WTC11 (cell line): ENCODE measurements around the gene MIPOL1. TPM values are rescaled to one million over a fixed set of nuclear protein-coding genes. Genes with fewer than 3 reads are reported as not detected.
"Not testable (repeated sequence)": the region's sequence is repeated elsewhere in the genome, so short reads cannot be mapped to it uniquely, and the experiment has no call there.

ENCODE experiments used
- ATAC-seq: fragments of 200-7000 bp; cut with Tn5 transposase; 2 replicates; pipeline ENCODE4 v1.10.0; 2021; ENCODE audit warnings: mild to moderate bottlenecking, moderate library complexity
- CTCF ChIA-PET: fragments of 300-600 bp; sonication (Branson Sonifier 250); formaldehyde crosslinking; loops from one replicate; lab custom pipeline; 2021; ENCODE audit warnings: antibody characterized with exemption; lab: Charles Lee
- POLR2A ChIA-PET: fragments of 350-600 bp; sonication (Branson Sonifier 250); formaldehyde crosslinking; loops from one replicate; lab custom pipeline; 2021; ENCODE audit warnings: antibody characterized with exemption; lab: Charles Lee
- DNase-seq: peaks from one replicate; pipeline ENCODE4 v3.0.0; 2021; ENCODE audit warnings: low spot score
- H3K27ac Mint-ChIP-seq: 2 replicates; pipeline ENCODE4 v1.8.0; 2021; ENCODE audit warnings: mixed read lengths
- H3K27me3 Mint-ChIP-seq: 2 replicates; pipeline ENCODE4 v1.8.0; 2021; ENCODE audit warnings: low read depth, mild to moderate bottlenecking, moderate library complexity, mixed read lengths
- H3K36me3 Mint-ChIP-seq: 2 replicates; pipeline ENCODE4 v1.8.0; 2021; ENCODE audit warnings: mixed read lengths
- H3K4me1 Mint-ChIP-seq: 2 replicates; pipeline ENCODE4 v1.8.0; 2022; ENCODE audit warnings: mixed read lengths
- H3K4me3 Mint-ChIP-seq: 2 replicates; pipeline ENCODE4 v1.8.0; 2021; ENCODE audit warnings: mild to moderate bottlenecking, moderate library complexity, mixed read lengths
- H3K9me3 Mint-ChIP-seq: 2 replicates; pipeline ENCODE4 v1.8.0; 2021; ENCODE audit warnings: mixed read lengths
- CTCF ChIP-seq: fragments of 200-600 bp; IDR thresholded peaks from 2 replicates; pipeline ENCODE4 v1.8.0; 2022; ENCODE audit warnings: antibody characterized with exemption
- E2F5 ChIP-seq: sonication (generic); formaldehyde crosslinking; IDR thresholded peaks from 2 replicates; pipeline ENCODE4 v1.8.1; 2022; ENCODE audit warnings: mild to moderate bottlenecking, moderate library complexity, missing genetic modification reagents
- GABPB1 ChIP-seq: sonication (generic); formaldehyde crosslinking; IDR thresholded peaks from 2 replicates; pipeline ENCODE4 v1.8.1; 2023; ENCODE audit warnings: mild to moderate bottlenecking, missing genetic modification reagents
- JAZF1 ChIP-seq: fragments of 250-450 bp; sonication (Bioruptor Pico); IDR thresholded peaks from 2 replicates; pipeline ENCODE4 v1.9.0; 2021; ENCODE audit warnings: moderate library complexity, mild to moderate bottlenecking, inconsistent platforms
- KAT7 ChIP-seq: sonication (generic); formaldehyde crosslinking; IDR thresholded peaks from 2 replicates; pipeline ENCODE4 v1.8.1; 2023; ENCODE audit warnings: missing genetic modification reagents, mild to moderate bottlenecking, borderline replicate concordance
- MYBL2 ChIP-seq: sonication (generic); formaldehyde crosslinking; IDR thresholded peaks from 2 replicates; pipeline ENCODE4 v1.8.1; 2023; ENCODE audit warnings: mild to moderate bottlenecking, moderate library complexity, missing genetic modification reagents
- NFE2L1 ChIP-seq: sonication (generic); formaldehyde crosslinking; IDR thresholded peaks from 2 replicates; pipeline ENCODE4 v1.8.1; 2023; ENCODE audit warnings: missing genetic modification reagents
- PRDM15 ChIP-seq: sonication (generic); formaldehyde crosslinking; IDR thresholded peaks from 2 replicates; pipeline ENCODE4 v1.8.0; 2022; ENCODE audit warnings: missing genetic modification reagents
- ZMAT4 ChIP-seq: fragments of 250-450 bp; sonication (Bioruptor Pico); IDR thresholded peaks from 2 replicates; pipeline ENCODE4 v1.9.0; 2021; ENCODE audit warnings: mild to moderate bottlenecking
- ZNF232 ChIP-seq: sonication (generic); formaldehyde crosslinking; IDR thresholded peaks from 2 replicates; pipeline ENCODE4 v1.8.0; 2022; ENCODE audit warnings: mild to moderate bottlenecking, missing genetic modification reagents
- ZNF317 ChIP-seq: sonication (generic); formaldehyde crosslinking; IDR thresholded peaks from 2 replicates; pipeline ENCODE4 v1.8.1; 2023; ENCODE audit warnings: low read depth, mild to moderate bottlenecking, moderate library complexity, missing genetic modification reagents, borderline replicate concordance
- ZNF512 ChIP-seq: sonication (generic); formaldehyde crosslinking; IDR thresholded peaks from 2 replicates; pipeline ENCODE4 v1.8.1; 2022; ENCODE audit warnings: missing genetic modification reagents, borderline replicate concordance
- ZNF532 ChIP-seq: fragments of 250-450 bp; sonication (Bioruptor Pico); IDR thresholded peaks from 2 replicates; pipeline ENCODE4 v1.9.0; 2021; ENCODE audit warnings: mild to moderate bottlenecking, borderline replicate concordance
- total RNA-seq: library from RNA; stranded (reverse); gene quantifications from 3 replicates; pipeline ENCODE4 v1.2.3, GENCODE V29; 2021

Gene MIPOL1
- total RNA-seq, 1 experiment from 2014 or later: 13.1 TPM

- peak; percentile 52 for ATAC-seq
- CTCF ChIA-PET: interaction anchor here (0.6 to 1.3 kb wide), 5 partner anchors 15 to 83 kb away, joined by 3 to 5 read pairs (median 3); no protein-coding TSS in a partner anchor
- POLR2A ChIA-PET: no interaction called here
- Mint-ChIP-seq H3K27ac (no peak overlapping the region), H3K4me1 (no peaks in the 10 kb centered on the region), H3K4me3 (no peak overlapping the region), H3K9me3 (no peaks in the 10 kb centered on the region), H3K36me3 (no peaks in the 10 kb centered on the region)
- no peak for DNase-seq
- peak; percentile 59 for TF ChIP-seq CTCF
- no peak for TF ChIP-seq E2F5 (CRISPR knock-in tag)
- peak; percentile 56; the same call in 1 of the 2 replicates for TF ChIP-seq GABPB1 (CRISPR knock-in tag)
- TF ChIP-seq, all 79 proteins: peak for 2
- H3K27me3 Mint-ChIP-seq: no peaks in the 10 kb centered on the region
Measured at GRCh38 chr14:37232907-37233481, 35.3 kb downstream of the MIPOL1 start.

- CTCF ChIA-PET: interaction anchor here (1.1 to 1.5 kb wide), 2 partner anchors 84 to 357 kb away, joined by 3 to 4 read pairs; no protein-coding TSS in a partner anchor
- POLR2A ChIA-PET: interaction anchor here (0.6 kb wide), 1 partner anchor 317 kb away, joined by 4 read pairs; no protein-coding TSS in a partner anchor
Measured at GRCh38 chr14:37234222-37234621, 36.5 kb downstream of the MIPOL1 start.

GRCh38 chr14:37236044-37236443 lies 38.3 kb downstream of the MIPOL1 start:
- H3K27ac Mint-ChIP-seq, POLR2A ChIA-PET, DNase-seq, CTCF ChIA-PET, ATAC-seq, H3K9me3 Mint-ChIP-seq, H3K4me3 Mint-ChIP-seq, H3K27me3 Mint-ChIP-seq, H3K36me3 Mint-ChIP-seq, H3K4me1 Mint-ChIP-seq: not testable (repeated sequence)

More at GRCh38 chr14:37234222-37234621, 36.5 kb downstream of the MIPOL1 start:
- Mint-ChIP-seq H3K4me1 (no peaks in the 10 kb centered on the region), H3K4me3 (no peak overlapping the region), H3K27me3 (no peaks in the 10 kb centered on the region), H3K9me3 (no peaks in the 10 kb centered on the region), H3K36me3 (no peaks in the 10 kb centered on the region), H3K27ac (no peak overlapping the region)
- ATAC-seq: no peak
- DNase-seq: no peak
- TF ChIP-seq KAT7 (CRISPR knock-in tag): no peak

GRCh38 chr14:37237094-37237493 lies 39.4 kb downstream of the MIPOL1 start:
- CTCF ChIA-PET: no interaction called here
- POLR2A ChIA-PET: no interaction called here
- Mint-ChIP-seq H3K27me3 (no peaks in the 10 kb centered on the region), H3K4me1 (peaks cover 10% of the 10 kb centered on the region), H3K36me3 (no peaks in the 10 kb centered on the region), H3K9me3 (no peaks in the 10 kb centered on the region), H3K4me3 (no peak overlapping the region), H3K27ac (no peak overlapping the region)
- DNase-seq (no peak), ATAC-seq (no peak)
- no peak for TF ChIP-seq ZMAT4 (CRISPR knock-in tag)
- TF ChIP-seq ZNF317 (CRISPR knock-in tag): no peak
- no peak for TF ChIP-seq NFE2L1
- no peak for TF ChIP-seq MYBL2
- no peak for TF ChIP-seq ZNF232 (CRISPR knock-in tag)
- TF ChIP-seq PRDM15 (CRISPR knock-in tag): no peak
- TF ChIP-seq JAZF1 (CRISPR knock-in tag): no peak
- no peak for TF ChIP-seq ZNF512 (CRISPR knock-in tag)
- no peak for TF ChIP-seq ZNF532 (CRISPR knock-in tag)
